GM23338 (cell line): ENCODE results near the gene SPR. TPM values are rescaled to one million over a fixed set of nuclear protein-coding genes. Genes with fewer than 3 reads are reported as not detected.

Experiments
- ATAC-seq: fragments of 200-7000 bp; cut with Tn5 transposase; 3 replicates; pipeline ENCODE4 v1.9.1; 2020
- DNase-seq: peaks from one replicate; pipeline ENCODE4 v3.0.0-alpha.2; 2015; ENCODE audit warnings: low spot score
- H2AFZ ChIP-seq: fragments of 200-600 bp; sonication (generic); 2 replicates; pipeline ENCODE4 v1.8.0; 2016; ENCODE audit warnings: antibody characterized with exemption, mild to moderate bottlenecking, moderate library complexity
- H3F3A ChIP-seq: fragments of 200-600 bp; sonication (generic); replicated peaks from 2 replicates; pipeline ENCODE4 v1.8.0; 2017; ENCODE audit warnings: antibody characterized with exemption, mixed run types, low read depth
- H3K27ac ChIP-seq: fragments of 200-600 bp; sonication (generic); 2 replicates; pipeline ENCODE4 v1.6.1; 2016; ENCODE audit warnings: low read depth
- H3K27me3 ChIP-seq: fragments of 200-600 bp; sonication (generic); 2 replicates; pipeline ENCODE4 v1.8.0; 2016; ENCODE audit warnings: mild to moderate bottlenecking, mixed run types, moderate library complexity; ENCODE audit not compliant: insufficient read depth
- H3K36me3 ChIP-seq: fragments of 200-600 bp; sonication (generic); 2 replicates; pipeline ENCODE4 v1.8.0; 2016; ENCODE audit warnings: mild to moderate bottlenecking; ENCODE audit not compliant: insufficient read depth
- H3K4me1 ChIP-seq: fragments of 200-600 bp; sonication (generic); 2 replicates; pipeline ENCODE4 v1.8.0; 2016; ENCODE audit warnings: mild to moderate bottlenecking, moderate library complexity; ENCODE audit not compliant: insufficient read depth
- H3K4me2 ChIP-seq: fragments of 200-600 bp; sonication (generic); 2 replicates; pipeline ENCODE4 v1.7.1; 2017; ENCODE audit warnings: mixed run types
- H3K4me3 ChIP-seq: fragments of 200-600 bp; sonication (generic); 2 replicates; pipeline ENCODE4 v1.6.1; 2016; ENCODE audit warnings: mixed run types
- H3K79me2 ChIP-seq: fragments of 200-600 bp; sonication (generic); replicated peaks from 2 replicates; pipeline ENCODE4 v1.8.0; 2017; ENCODE audit warnings: mild to moderate bottlenecking; ENCODE audit not compliant: insufficient read depth
- H3K9me2 ChIP-seq: fragments of 200-600 bp; sonication (generic); 2 replicates; pipeline ENCODE4 v1.8.0; 2017; ENCODE audit not compliant: insufficient read depth
- H4K20me1 ChIP-seq: fragments of 200-600 bp; sonication (generic); replicated peaks from 2 replicates; pipeline ENCODE4 v1.8.0; 2017; ENCODE audit warnings: mild to moderate bottlenecking; ENCODE audit not compliant: insufficient read depth
- H3K27ac Mint-ChIP-seq: 2 replicates; pipeline ENCODE4 v1.8.0; 2020; ENCODE audit warnings: inconsistent platforms, mild to moderate bottlenecking, moderate library complexity, mixed read lengths
- H3K27me3 Mint-ChIP-seq: 3 replicates; pipeline ENCODE4 v1.8.0; 2022; ENCODE audit warnings: low read depth, mild to moderate bottlenecking, moderate library complexity, mixed read lengths, inconsistent platforms; ENCODE audit not compliant: insufficient read depth, poor library complexity
- H3K36me3 Mint-ChIP-seq: 3 replicates; pipeline ENCODE4 v1.8.0; 2021; ENCODE audit warnings: low read depth, mild to moderate bottlenecking, inconsistent platforms, moderate library complexity, mixed read lengths
- H3K4me1 Mint-ChIP-seq: 3 replicates; pipeline ENCODE4 v1.8.0; 2020; ENCODE audit warnings: mild to moderate bottlenecking, inconsistent platforms, mixed read lengths
- H3K4me3 Mint-ChIP-seq: 3 replicates; pipeline ENCODE4 v1.8.0; 2021; ENCODE audit warnings: moderate library complexity, mild to moderate bottlenecking, inconsistent platforms, mixed read lengths
- H3K9me3 Mint-ChIP-seq: 3 replicates; pipeline ENCODE4 v1.8.0; 2020; ENCODE audit warnings: moderate library complexity, mild to moderate bottlenecking, inconsistent platforms, mixed read lengths
- JUNB ChIP-seq: IDR thresholded peaks from one replicate; pipeline ENCODE4 v1.6.1; 2016; ENCODE audit warnings: antibody characterized with exemption; ENCODE audit not compliant: unreplicated experiment
- ZNF114 ChIP-seq: fragments of 250-450 bp; sonication (Bioruptor Pico); IDR thresholded peaks from 2 replicates; pipeline ENCODE4 v1.5.0; 2020; ENCODE audit warnings: mild to moderate bottlenecking, moderate library complexity
- polyA plus RNA-seq: library from polyadenylated mRNA; unstranded; fragments of >200 nt; fragmentation: Nextera tagmentation; extraction: Ambion mirVana; gene quantifications from 2 replicates; pipeline ENCODE4 v1.2.1, GENCODE V29; 2016
- total RNA-seq: library from RNA; depleted of rRNA; stranded (reverse); fragments of >200 nt; shearing (Covaris generic); gene quantifications from 2 replicates; pipeline ENCODE4 v1.2.3, GENCODE V29; 2014
- TF ChIP-seq, protein P1 (sequence below), 2 experiments: fragments of 200-600 bp in 1 of 2; sonication (generic) in 1 of 2; conservative IDR thresholded peaks; 2 replicates each; pipeline versions ENCODE4 v1.5.1 to v1.6.1; 2016 to 2017; ENCODE audit warnings: antibody characterized with exemption in 2 of 2, low read depth in 2 of 2, mild to moderate bottlenecking in 2 of 2, moderate library complexity in 1 of 2
- TF ChIP-seq, protein P2 (sequence below): fragments of 250-450 bp; sonication (Bioruptor Pico); IDR thresholded peaks from 2 replicates; pipeline ENCODE4 v1.5.0; 2020; ENCODE audit warnings: mild to moderate bottlenecking, moderate library complexity

The SPR gene
- total and polyA plus RNA-seq, 2 experiments from 2014 or later, result 10.7 to 15.2 TPM

DNA sequence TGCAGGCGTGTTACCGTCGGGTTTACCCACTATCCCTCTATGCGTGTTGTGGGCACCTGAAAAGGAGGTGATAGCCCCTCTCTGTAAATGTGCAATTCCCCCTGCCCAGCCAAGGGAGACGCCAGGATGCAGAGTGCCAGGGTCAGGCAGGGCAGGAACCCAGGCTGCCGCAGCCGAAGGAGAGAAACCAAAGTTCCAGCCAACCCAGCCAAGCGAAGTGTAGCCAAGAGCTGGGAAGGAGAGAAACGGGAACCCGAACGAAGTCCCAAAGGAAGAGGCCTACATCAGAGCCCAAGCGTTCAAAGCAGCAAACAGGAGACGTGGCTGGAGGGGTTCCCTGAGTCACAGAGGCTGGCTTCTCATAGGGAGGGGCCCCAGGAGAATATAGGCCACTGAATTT, 24.2 kb upstream of the SPR start:
- ATAC-seq (peak; percentile 62), DNase-seq (peak; percentile 75)
- Histone ChIP-seq H3F3A (no peaks in the 10 kb centered on the region), H3K27ac (no peak overlapping the region), H3K36me3 (no peaks in the 10 kb centered on the region), H2AFZ (peak overlapping the region; percentile 96), H3K79me2 (no peaks in the 10 kb centered on the region), H3K27me3 (peaks cover 12% of the 10 kb centered on the region; the same call in 1 of the 2 replicates), H3K4me3 (peak overlapping the region; percentile 58), H4K20me1 (no peaks in the 10 kb centered on the region), H3K4me2 (peak overlapping the region; percentile 88), H3K4me1 (peaks cover 4% of the 10 kb centered on the region; the same call in 1 of the 2 replicates), H3K9me2 (no peaks in the 10 kb centered on the region)
- Mint-ChIP-seq H3K4me3 (peak overlapping the region; percentile 72), H3K9me3 (no peaks in the 10 kb centered on the region), H3K27ac (no peak overlapping the region), H3K4me1 (peaks cover 12% of the 10 kb centered on the region), H3K27me3 (peaks cover 3% of the 10 kb centered on the region), H3K36me3 (no peaks in the 10 kb centered on the region)
- TF ChIP-seq ZNF114 (CRISPR knock-in tag) (no peak), JUNB (no peak)
- TF ChIP-seq, protein P1, sequence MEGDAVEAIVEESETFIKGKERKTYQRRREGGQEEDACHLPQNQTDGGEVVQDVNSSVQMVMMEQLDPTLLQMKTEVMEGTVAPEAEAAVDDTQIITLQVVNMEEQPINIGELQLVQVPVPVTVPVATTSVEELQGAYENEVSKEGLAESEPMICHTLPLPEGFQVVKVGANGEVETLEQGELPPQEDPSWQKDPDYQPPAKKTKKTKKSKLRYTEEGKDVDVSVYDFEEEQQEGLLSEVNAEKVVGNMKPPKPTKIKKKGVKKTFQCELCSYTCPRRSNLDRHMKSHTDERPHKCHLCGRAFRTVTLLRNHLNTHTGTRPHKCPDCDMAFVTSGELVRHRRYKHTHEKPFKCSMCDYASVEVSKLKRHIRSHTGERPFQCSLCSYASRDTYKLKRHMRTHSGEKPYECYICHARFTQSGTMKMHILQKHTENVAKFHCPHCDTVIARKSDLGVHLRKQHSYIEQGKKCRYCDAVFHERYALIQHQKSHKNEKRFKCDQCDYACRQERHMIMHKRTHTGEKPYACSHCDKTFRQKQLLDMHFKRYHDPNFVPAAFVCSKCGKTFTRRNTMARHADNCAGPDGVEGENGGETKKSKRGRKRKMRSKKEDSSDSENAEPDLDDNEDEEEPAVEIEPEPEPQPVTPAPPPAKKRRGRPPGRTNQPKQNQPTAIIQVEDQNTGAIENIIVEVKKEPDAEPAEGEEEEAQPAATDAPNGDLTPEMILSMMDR (conservative IDR thresholded peaks at IDR 0.05; ENCODE audit: low read depth in 2 of 2), result no peak
- TF ChIP-seq, protein P2, sequence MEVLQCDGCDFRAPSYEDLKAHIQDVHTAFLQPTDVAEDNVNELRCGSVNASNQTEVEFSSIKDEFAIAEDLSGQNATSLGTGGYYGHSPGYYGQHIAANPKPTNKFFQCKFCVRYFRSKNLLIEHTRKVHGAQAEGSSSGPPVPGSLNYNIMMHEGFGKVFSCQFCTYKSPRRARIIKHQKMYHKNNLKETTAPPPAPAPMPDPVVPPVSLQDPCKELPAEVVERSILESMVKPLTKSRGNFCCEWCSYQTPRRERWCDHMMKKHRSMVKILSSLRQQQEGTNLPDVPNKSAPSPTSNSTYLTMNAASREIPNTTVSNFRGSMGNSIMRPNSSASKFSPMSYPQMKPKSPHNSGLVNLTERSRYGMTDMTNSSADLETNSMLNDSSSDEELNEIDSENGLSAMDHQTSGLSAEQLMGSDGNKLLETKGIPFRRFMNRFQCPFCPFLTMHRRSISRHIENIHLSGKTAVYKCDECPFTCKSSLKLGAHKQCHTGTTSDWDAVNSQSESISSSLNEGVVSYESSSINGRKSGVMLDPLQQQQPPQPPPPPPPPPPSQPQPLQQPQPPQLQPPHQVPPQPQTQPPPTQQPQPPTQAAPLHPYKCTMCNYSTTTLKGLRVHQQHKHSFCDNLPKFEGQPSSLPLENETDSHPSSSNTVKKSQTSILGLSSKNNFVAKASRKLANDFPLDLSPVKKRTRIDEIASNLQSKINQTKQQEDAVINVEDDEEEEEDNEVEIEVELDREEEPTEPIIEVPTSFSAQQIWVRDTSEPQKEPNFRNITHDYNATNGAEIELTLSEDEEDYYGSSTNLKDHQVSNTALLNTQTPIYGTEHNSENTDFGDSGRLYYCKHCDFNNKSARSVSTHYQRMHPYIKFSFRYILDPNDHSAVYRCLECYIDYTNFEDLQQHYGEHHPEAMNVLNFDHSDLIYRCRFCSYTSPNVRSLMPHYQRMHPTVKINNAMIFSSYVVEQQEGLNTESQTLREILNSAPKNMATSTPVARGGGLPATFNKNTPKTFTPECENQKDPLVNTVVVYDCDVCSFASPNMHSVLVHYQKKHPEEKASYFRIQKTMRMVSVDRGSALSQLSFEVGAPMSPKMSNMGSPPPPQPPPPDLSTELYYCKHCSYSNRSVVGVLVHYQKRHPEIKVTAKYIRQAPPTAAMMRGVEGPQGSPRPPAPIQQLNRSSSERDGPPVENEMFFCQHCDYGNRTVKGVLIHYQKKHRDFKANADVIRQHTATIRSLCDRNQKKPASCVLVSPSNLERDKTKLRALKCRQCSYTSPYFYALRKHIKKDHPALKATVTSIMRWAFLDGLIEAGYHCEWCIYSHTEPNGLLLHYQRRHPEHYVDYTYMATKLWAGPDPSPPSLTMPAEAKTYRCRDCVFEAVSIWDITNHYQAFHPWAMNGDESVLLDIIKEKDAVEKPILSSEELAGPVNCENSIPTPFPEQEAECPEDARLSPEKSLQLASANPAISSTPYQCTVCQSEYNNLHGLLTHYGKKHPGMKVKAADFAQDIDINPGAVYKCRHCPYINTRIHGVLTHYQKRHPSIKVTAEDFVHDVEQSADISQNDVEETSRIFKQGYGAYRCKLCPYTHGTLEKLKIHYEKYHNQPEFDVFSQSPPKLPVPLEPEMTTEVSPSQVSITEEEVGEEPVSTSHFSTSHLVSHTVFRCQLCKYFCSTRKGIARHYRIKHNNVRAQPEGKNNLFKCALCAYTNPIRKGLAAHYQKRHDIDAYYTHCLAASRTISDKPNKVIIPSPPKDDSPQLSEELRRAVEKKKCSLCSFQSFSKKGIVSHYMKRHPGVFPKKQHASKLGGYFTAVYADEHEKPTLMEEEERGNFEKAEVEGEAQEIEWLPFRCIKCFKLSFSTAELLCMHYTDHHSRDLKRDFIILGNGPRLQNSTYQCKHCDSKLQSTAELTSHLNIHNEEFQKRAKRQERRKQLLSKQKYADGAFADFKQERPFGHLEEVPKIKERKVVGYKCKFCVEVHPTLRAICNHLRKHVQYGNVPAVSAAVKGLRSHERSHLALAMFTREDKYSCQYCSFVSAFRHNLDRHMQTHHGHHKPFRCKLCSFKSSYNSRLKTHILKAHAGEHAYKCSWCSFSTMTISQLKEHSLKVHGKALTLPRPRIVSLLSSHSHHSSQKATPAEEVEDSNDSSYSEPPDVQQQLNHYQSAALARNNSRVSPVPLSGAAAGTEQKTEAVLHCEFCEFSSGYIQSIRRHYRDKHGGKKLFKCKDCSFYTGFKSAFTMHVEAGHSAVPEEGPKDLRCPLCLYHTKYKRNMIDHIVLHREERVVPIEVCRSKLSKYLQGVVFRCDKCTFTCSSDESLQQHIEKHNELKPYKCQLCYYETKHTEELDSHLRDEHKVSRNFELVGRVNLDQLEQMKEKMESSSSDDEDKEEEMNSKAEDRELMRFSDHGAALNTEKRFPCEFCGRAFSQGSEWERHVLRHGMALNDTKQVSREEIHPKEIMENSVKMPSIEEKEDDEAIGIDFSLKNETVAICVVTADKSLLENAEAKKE (CRISPR knock-in tag), result no peak
